Motor neuron (in vitro differentiated cells): ENCODE data around the gene GET3. TPM values are rescaled to one million over a fixed set of nuclear protein-coding genes. Genes with fewer than 3 reads are reported as not detected.

Experiments used
- ATAC-seq, 8 experiments: fragments of 200-7000 bp; cut with Tn5 transposase; replicated peaks in 6 of 8; 2 replicates each; pipeline ENCODE4 v1.8.0; 2021; ENCODE audit warnings: mild to moderate bottlenecking in 8 of 8, moderate library complexity in 8 of 8
- H3K27ac ChIP-seq, 2 donors: fragments of 250-450 bp; sonication (Bioruptor Pico); 2 replicates each; pipeline ENCODE4 v1.9.0; 2021; ENCODE audit warnings: antibody characterized with exemption in 2 of 2, mild to moderate bottlenecking in 2 of 2, moderate library complexity in 1 of 2
- H3K4me1 ChIP-seq, 2 donors: fragments of 250-450 bp; sonication (Bioruptor Pico); replicated peaks in 1 of 2; 2 replicates each; pipeline ENCODE4 v1.6.1; 2021; ENCODE audit warnings: antibody characterized with exemption in 2 of 2, mild to moderate bottlenecking in 2 of 2, moderate library complexity in 1 of 2
- H3K4me3 ChIP-seq, 5 donors: fragments of 250-450 bp; sonication (Bioruptor Pico); 2 replicates each; pipeline ENCODE4 v1.9.0; 2021; ENCODE audit warnings: antibody characterized with exemption in 5 of 5, mild to moderate bottlenecking in 5 of 5, moderate library complexity in 4 of 5
- WGBS, 10 experiments: fragments of 450-650 bp; shearing (Covaris generic); methylation state at CpG; one replicate each; pipeline ENCODE4 v1.0.0; 2022; 5-methylcytosine and 5-hydroxymethylcytosine counted together
- in situ Hi-C, 9 experiments: fragments of 400-800 bp; cut with MboI; loops; one replicate each; pipeline ENCODE4 v1.15.0; 2021; ENCODE audit warnings: low sequenced_read_pairs in 9 of 9, low pct_unique_long_range_greater_than_20kb in 2 of 9; ENCODE audit not compliant: unreplicated experiment in 9 of 9
- total RNA-seq, 8 experiments: library from RNA; unstranded; fragments of 300-600 nt; gene quantifications; 2 replicates each; pipeline versions ENCODE4 v1.2.3 to v1.2.4, GENCODE V29; 2022

GET3 gene
- total RNA-seq, 8 experiments from 2014 or later: 43.3 to 94.2 (median 62.3) TPM

DNA sequence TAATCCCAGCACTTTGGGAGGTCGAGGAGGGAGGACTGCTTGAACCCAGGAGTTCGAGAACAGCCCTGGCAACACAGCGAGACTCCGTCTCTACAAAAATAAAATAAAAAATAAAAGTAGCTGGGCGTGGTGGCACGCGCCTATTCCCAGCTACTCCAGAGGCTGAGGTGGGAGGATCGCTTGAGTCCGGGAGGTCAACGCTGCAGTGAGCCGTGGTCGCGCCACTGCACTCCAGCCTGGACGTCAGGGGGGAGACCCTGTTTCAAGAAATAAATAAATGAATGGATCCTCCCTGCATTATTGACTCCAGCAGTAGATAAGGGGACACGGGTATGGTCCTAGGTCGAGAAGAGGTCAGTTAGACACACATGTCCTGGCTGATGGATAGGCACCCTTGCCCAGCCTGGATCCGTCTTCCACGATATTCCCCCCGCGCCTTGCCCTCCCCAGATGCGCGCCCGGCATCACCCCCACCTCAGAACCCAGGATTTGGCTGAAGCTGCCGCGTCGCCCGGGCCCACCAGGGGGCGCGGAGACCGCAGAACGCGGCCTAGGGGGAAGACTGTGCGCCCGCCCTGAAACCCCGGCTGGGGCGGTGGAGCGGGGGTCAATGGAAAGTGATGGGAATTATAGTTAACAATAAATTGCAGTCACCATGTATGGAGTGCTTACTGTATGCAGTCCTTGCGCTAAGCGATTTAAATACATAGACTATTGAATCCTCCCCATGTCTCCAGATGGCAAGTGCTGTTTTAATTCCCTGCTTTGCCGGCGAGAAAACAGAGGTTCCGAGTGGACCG is 40.1 kb downstream of the GET3 start:
- in situ Hi-C loops: no loop called here
- peak; percentile 13 to 55 (median 48) for ATAC-seq
- H3K27ac ChIP-seq: peak overlapping the region; percentile 51 to 60

DNA sequence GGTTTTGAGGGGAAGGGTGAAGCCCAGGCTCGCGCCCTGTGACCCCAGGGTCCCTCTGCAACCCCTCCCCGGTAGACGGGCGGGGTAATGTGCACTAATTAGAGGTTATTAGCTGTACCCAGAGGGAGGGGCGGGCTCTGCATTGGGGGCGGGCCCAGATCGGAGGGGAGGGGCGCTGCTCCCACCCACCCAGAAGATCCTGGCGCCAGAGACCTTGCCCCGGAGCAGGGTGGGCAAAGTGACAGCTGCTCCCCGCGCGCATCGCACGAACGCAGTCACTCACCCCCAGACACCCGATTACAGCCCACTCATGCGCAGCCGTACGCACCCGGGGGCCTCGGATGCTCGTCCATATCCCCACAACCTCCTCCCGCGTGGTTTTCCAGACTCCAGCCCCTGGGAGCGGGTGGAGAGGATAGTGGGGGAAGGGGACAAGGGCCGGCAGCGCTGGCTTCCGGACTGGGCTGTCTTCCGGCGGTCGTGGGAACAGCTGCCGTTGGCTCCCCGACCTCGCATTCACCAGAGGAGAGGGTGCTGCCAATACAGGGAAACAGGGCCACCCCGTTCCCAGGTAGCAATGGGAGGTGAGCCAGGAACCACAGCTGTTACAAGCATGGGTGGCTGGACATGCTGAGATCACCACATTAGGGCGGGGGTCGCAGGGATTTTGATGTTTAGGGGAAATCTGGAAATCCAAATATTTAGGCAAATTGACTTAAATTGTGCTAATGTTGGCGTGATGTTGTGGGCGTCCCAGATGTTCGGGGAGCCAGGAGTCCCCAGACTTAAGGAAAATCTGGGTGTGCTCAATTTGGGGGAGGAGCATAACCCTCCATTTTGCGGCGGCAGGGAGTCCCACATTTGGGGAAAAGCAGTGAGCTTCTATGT is 41.0 kb downstream of the GET3 start:
- peak; percentile 4 to 29 (median 16) for ATAC-seq
- Histone ChIP-seq H3K27ac (peak overlapping the region; percentile 51 to 60), H3K4me1 (peaks cover 28 to 33% of the 10 kb centered on the region in 2 donors), H3K4me3 (peak overlapping the region; percentile 21 to 34 (median 28))
- in situ Hi-C loops: no loop called here
- WGBS, 10 experiments: 0 to 50% (median 10%) methylated on average over 3 to 13 of the region's 44 CpGs; no CpG with 5 or more reads in 5 of the 10 experiments

More for the DNA sequence above, 40.1 kb downstream of the GET3 start:
- WGBS, 10 experiments: 2 to 89% (median 24%) methylated on average over 3 to 8 of the region's 43 CpGs; no CpG with 5 or more reads in 3 of the 10 experiments
- Histone ChIP-seq H3K4me3 (peak overlapping the region; percentile 21 to 34 (median 28)), H3K4me1 (peaks cover 23 to 29% of the 10 kb centered on the region in 2 donors)

DNA sequence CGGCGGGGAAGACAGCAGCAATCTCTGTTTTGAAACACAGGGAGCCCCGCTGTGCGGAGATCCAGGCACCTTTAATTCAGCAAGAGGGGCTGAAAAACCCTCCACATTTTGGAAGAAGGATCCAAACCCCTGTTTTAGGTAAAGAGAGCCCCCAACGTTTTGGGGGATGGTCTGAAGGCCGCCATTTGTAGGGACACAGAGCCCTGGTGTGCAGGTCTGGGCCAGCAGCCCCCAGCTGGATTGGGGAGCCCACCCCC is 41.5 kb downstream of the GET3 start:
- peaks cover 34 to 39% of the 10 kb centered on the region in 2 donors for H3K4me1 ChIP-seq
- WGBS, 10 experiments: 0 to 39% (median 8%) methylated on average over 1 to 4 of the region's 6 CpGs; no CpG with 5 or more reads in 6 of the 10 experiments
- H3K27ac ChIP-seq: peak overlapping the region in 1 of 2 donors; percentile 4
- in situ Hi-C loops: no loop called here
- no peak overlapping the region for H3K4me3 ChIP-seq
- no peak for ATAC-seq

DNA sequence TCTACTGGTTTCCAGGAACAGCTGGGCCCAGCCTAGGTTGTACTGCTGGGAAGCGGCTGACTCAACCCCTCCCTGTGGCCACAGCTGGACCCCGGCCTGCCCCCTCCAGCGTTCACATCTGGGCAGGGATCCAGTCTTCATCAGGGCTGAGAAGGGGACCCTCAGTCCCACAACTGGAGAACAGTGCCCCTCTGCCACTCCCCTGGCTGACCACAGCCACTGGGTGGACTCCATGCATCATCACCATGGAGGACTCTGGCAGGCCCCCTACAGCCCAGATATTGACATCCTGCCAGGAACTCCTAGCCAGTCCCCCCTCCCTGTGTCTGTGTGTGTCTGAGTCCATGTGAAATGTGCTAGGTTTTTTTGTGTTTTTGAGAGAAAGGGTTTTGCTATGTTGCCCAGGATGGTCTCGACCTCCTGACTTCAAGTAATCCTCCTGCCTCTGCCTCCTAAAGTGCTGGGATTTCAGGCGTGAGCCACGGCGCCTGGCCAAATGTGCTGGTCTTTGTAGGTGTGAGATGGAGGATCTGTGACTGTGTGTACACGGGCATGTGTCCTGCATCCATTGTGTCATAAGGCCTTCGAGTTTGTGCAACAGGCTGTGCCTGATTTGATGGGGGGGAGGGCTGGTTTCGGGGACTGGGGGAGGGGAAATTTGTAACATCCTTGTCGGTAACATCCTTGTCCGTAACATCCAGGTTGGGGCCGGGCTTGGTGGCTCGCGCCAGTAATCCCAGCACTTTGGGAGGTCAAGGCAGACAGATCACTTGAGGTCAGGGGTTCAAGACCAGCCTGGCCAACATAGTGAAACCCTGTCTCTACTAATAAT is 42.1 kb downstream of the GET3 start:
- Histone ChIP-seq H3K27ac (peak overlapping the region in 1 of 2 donors; percentile 4), H3K4me3 (no peak overlapping the region), H3K4me1 (peaks cover 39 to 45% of the 10 kb centered on the region in 2 donors)
- in situ Hi-C loops: no loop called here
- WGBS, 10 experiments: 0 to 71% (median 65%) methylated on average over 1 to 6 of the region's 15 CpGs; no CpG with 5 or more reads in 4 of the 10 experiments
- peak in 3 of 8 experiments; percentile 19 to 28 (median 24) for ATAC-seq

DNA sequence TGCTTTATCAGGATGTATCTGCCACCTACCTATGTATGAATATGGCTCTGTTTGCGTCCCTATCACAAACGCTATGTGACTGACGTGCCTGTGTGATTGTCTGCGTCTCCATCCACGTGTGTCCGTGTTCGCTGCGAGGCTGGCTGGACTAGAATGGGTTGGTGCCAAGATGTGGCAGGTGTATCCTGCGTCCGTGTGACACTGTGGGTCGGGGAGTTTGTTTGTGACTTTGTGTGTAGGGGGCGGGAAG is 44.8 kb downstream of the GET3 start:
- Histone ChIP-seq H3K27ac (peak overlapping the region; percentile 11 to 31), H3K4me3 (peak overlapping the region; percentile 11 to 31 (median 28)), H3K4me1 (peaks cover 44 to 53% of the 10 kb centered on the region in 2 donors)
- 0 to 49% methylated on average over 3 to 8 of the region's 12 CpGs; no CpG with 5 or more reads in 8 of the 10 experiments for WGBS, 10 experiments
- in situ Hi-C loops: no loop called here
- ATAC-seq: no peak

DNA sequence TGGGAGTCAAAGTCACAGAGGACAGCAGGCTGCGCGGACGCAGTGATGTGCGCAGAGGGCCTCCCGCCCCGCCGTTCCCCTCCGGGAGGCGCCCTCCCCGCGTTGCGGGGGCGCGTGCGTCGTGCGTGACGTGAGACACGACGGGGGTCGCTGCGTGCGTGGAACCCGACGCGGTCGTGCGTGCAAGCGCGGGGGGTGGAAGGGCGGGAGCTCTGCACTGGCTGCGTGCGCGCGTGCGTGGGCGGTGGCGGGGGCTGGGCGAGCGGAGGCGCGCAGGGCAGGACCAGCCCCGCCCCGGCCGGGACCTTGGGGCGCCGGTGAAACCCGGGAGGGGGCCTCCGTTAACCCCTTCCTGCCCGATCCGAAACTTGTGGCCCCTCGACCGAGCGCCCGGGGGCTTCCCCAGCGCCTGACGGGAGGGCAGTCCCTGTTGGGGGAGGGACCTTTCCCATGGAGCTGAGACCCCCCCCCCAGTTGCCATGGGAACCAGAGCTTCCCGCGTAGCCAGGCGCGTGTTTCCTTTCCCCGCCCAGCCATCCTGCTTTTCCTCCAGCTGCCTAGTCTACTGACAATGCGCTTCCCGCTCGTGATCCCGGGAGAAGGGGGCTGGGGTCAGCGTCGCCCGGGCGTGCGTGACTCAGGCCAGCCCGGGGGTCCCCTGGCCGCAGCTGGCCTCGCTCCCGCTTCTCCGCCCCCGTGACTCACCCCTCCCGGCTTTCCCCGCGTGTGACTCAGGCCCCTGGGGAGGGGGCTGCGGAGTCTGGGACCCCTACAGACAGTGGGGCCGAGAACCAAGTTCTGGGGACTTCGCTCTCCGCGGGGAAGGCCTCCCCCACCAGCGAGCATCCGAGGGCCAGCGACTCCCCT is 45.4 kb downstream of the GET3 start:
- ATAC-seq: peak; percentile 5 to 73 (median 67)
- Histone ChIP-seq H3K4me3 (peak overlapping the region; percentile 11 to 31 (median 28)), H3K27ac (peak overlapping the region; percentile 31 to 53), H3K4me1 (peaks cover 44 to 50% of the 10 kb centered on the region in 2 donors)
- in situ Hi-C loops: no loop called here
- 0% methylated on average over 1 of the region's 88 CpGs; no CpG with 5 or more reads in 9 of the 10 experiments for WGBS, 10 experiments

DNA sequence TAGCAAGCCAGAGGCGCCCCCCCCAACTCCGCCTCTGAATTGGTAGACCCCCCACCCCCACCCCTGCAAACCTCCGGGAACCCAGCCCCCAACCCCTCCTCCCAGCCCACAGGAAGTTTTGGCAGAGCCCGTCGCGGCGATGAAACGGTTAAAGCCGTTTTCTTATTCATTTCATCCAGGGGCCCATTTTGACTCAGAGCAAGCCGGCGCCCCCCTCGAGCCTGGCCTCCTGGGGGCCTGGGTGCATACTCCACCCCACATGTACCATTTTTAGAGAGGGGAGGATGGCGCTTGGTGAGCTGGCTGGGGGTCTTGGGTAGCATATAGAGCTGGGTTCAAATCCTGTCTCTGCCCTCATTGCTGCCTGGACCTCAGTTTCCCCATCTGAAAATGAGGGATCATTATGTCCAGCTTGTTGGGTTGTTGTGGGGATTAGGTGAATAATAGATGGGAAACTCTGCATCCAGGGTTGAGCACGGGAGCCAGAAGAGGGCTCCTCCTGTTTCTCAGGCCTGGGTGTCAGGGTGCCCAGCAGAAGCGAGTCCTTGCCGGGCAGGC is 46.1 kb downstream of the GET3 start:
- H3K4me1 ChIP-seq: peaks cover 39 to 46% of the 10 kb centered on the region in 2 donors
- no peak for ATAC-seq
- peak overlapping the region in 4 of 5 donors; percentile 27 to 31 (median 28) for H3K4me3 ChIP-seq
- in situ Hi-C loops: no loop called here
- peak overlapping the region in 1 of 2 donors; percentile 53 for H3K27ac ChIP-seq
- WGBS, 10 experiments: 18 to 20% methylated on average over 1 to 6 of the region's 16 CpGs; no CpG with 5 or more reads in 8 of the 10 experiments

DNA sequence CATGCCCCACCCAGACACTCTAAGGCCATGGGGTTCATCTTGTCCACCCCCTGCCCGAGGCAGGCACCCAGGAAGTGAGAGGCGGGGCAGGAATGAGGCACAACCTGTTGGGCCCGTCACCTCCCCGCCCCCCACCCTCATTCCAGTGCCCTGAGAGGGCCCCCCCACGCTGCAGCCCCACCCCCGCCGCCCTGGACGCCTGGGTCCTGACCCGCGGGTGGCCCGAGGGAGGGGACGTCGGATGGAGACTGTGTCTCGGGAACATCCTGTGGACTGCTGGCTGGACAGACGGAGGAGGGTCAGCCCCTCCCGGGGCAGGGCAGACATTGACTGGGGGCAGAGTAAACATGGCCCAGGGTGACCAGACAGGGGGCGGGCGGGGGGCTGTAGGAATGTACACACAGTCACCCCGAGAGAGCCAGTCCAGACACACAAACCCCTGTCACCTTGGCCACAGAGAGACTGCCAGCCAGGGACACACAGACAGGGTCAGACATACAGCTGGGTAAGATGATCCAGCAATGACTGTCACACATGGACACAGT is 46.6 kb downstream of the GET3 start:
- peak overlapping the region in 1 of 2 donors; percentile 39 for H3K27ac ChIP-seq
- WGBS, 10 experiments: no CpG with 5 or more reads among the region's 19 CpGs
- ATAC-seq: no peak
- in situ Hi-C loops: no loop called here
- H3K4me3 ChIP-seq: no peak overlapping the region
- peaks cover 39 to 46% of the 10 kb centered on the region in 2 donors for H3K4me1 ChIP-seq

DNA sequence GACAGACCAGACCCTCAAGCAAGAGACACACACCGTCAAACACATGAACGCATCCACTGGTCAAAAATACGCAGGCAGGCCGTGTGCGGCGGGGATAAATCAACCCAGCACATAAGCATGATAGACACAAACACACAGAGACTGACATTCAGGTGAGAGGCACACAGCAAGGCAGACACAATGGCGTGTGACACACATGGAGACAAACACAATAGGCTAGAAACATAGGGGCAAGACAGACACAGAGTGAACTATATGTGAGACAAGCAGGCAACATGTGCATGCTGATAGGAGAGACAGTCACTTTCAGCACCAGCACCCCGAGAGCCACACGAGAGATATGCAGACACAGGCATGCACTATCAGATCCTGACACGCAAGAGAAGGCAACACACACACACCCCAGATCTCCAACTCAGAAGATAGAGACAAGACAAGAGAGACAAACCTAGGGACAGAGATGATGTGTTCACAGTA is 47.1 kb downstream of the GET3 start:
- ATAC-seq: no peak
- WGBS, 10 experiments: 44 to 91% (median 82%) methylated on average over 1 to 7 of the region's 10 CpGs; no CpG with 5 or more reads in 4 of the 10 experiments
- Histone ChIP-seq H3K27ac (peak overlapping the region in 1 of 2 donors; percentile 39), H3K4me3 (no peak overlapping the region), H3K4me1 (peaks cover 39 to 46% of the 10 kb centered on the region in 2 donors)
- in situ Hi-C loops: no loop called here

DNA sequence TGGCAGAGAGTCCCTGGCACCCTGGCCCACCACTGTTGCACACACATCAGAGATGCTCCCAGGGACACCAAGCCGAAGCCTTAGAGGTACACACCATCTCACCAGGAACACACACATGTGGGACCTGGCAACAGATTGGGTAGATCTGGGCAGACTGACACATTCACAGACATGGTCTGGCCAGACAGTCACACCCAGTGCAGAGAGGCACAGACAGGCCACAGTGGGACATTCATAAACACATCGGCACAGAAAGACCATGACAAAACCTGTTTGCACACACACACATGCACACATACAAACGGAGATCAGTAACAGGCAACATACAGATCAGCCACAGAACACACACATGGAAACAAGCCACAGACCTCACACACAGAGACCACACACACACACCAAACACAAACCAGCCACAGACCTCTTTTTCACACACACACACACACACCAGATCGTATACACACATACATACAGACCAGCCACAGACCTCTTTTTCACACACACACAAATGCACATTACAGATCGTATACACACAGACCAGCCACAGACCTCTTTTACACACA is 47.7 kb downstream of the GET3 start:
- in situ Hi-C loops: no loop called here
- H3K27ac ChIP-seq: peak overlapping the region in 1 of 2 donors; percentile 39
- ATAC-seq: no peak
- WGBS, 10 experiments: 0 to 87% (median 49%) methylated on average over 1 to 3 of the region's 5 CpGs; no CpG with 5 or more reads in 1 of the 10 experiments
- no peak overlapping the region for H3K4me3 ChIP-seq
- peaks cover 39 to 47% of the 10 kb centered on the region in 2 donors for H3K4me1 ChIP-seq

DNA sequence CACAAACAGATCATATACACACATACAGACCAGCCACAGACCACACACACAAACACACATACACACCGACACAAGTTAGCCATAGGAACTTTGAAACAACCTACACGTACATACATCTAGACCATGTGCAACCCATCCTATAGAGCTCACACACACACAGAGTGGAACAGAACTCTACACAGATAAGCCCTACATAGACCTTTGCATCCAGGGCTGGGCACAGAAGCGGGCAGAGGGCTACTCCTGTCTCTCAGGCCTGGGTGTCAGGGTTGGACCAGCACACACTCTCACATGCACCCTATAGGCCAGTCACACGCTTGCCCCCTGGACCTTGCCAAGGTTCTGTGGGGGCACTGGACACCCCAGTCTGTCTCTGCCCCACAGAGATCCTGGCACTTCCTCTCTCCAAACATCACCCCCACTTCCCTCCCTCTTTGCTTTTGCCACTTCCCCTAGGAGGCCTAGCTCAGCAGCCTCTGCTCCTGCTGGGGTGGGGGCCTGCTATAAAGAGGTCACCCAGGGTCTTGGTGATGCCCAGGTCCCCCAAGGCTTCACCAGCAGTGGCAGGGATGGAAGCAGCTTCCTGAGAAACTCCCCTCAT is 48.2 kb downstream of the GET3 start:
- peaks cover 43 to 51% of the 10 kb centered on the region in 2 donors for H3K4me1 ChIP-seq

More for the DNA sequence above, 48.2 kb downstream of the GET3 start:
- no peak overlapping the region for H3K4me3 ChIP-seq
- in situ Hi-C loops: no loop called here
- no peak overlapping the region for H3K27ac ChIP-seq
- 80 to 100% (median 92%) methylated on average over 1 to 2 of the region's 4 CpGs; no CpG with 5 or more reads in 6 of the 10 experiments for WGBS, 10 experiments
- ATAC-seq: no peak
